ENCODE results near the gene AKAP6. TPM values are rescaled to one million over a fixed set of nuclear protein-coding genes. Genes with fewer than 3 reads are reported as not detected.

AKAP6 gene
- total RNA-seq, 1 donor from 2014 or later: 7.7 TPM

- no peaks in the 10 kb centered on the region for H3K9me3 ChIP-seq
- no peak for ATAC-seq
- no peak for DNase-seq
- intact Hi-C loops (cut with DNase I): no loop called here
- no peaks in the 10 kb centered on the region for H3K27me3 ChIP-seq
- H3K27ac ChIP-seq: no peak overlapping the region
- H3K4me1 ChIP-seq: no peaks in the 10 kb centered on the region
- TF ChIP-seq CTCF (IDR thresholded peaks at IDR 0.05): no peak
- H3K4me3 ChIP-seq: no peak overlapping the region
- no peaks in the 10 kb centered on the region for H3K36me3 ChIP-seq
These were observed 352.5 kb downstream of the AKAP6 start for GRCh38 chr14:32681598-32681997.

- Histone ChIP-seq H3K36me3 (no peaks in the 10 kb centered on the region), H3K9me3 (no peaks in the 10 kb centered on the region), H3K4me1 (no peaks in the 10 kb centered on the region), H3K27ac (no peak overlapping the region), H3K27me3 (no peaks in the 10 kb centered on the region), H3K4me3 (no peak overlapping the region)
- no peak for TF ChIP-seq CTCF (IDR thresholded peaks at IDR 0.05)
- DNase-seq: no peak
- no peak for ATAC-seq
- intact Hi-C loops (cut with DNase I): no loop called here
These were observed 353.1 kb downstream of the AKAP6 start for GRCh38 chr14:32682214-32682613.

- Histone ChIP-seq H3K27me3 (no peaks in the 10 kb centered on the region), H3K36me3 (no peaks in the 10 kb centered on the region), H3K4me3 (no peak overlapping the region), H3K9me3 (no peaks in the 10 kb centered on the region), H3K27ac (no peak overlapping the region), H3K4me1 (no peaks in the 10 kb centered on the region)
- DNase-seq (no peak), ATAC-seq (no peak)
- intact Hi-C loops (cut with DNase I): no loop called here
- TF ChIP-seq CTCF (IDR thresholded peaks at IDR 0.05): no peak
These were observed 354.6 kb downstream of the AKAP6 start for GRCh38 chr14:32683679-32684078.

GRCh38 chr14:32688941-32689340 is 359.8 kb downstream of the AKAP6 start:
- no peak for TF ChIP-seq CTCF (IDR thresholded peaks at IDR 0.05)
- no peaks in the 10 kb centered on the region for H3K27me3 ChIP-seq
- ATAC-seq: no peak
- H3K4me1 ChIP-seq: no peaks in the 10 kb centered on the region
- H3K27ac ChIP-seq: no peak overlapping the region
- DNase-seq: no peak
- H3K4me3 ChIP-seq: no peak overlapping the region
- intact Hi-C loops (cut with DNase I): no loop called here
- no peaks in the 10 kb centered on the region for H3K36me3 ChIP-seq
- H3K9me3 ChIP-seq: no peaks in the 10 kb centered on the region

GRCh38 chr14:32692441-32692840 is 363.3 kb downstream of the AKAP6 start:
- intact Hi-C loops (cut with DNase I): no loop called here
- H3K36me3 ChIP-seq: no peaks in the 10 kb centered on the region
- H3K27me3 ChIP-seq: no peaks in the 10 kb centered on the region
- no peak for ATAC-seq
- H3K4me1 ChIP-seq: no peaks in the 10 kb centered on the region
- no peak overlapping the region for H3K27ac ChIP-seq
- H3K9me3 ChIP-seq: no peaks in the 10 kb centered on the region
- no peak for DNase-seq
- H3K4me3 ChIP-seq: no peak overlapping the region
- TF ChIP-seq CTCF (IDR thresholded peaks at IDR 0.05): no peak

GRCh38 chr14:32693114-32693513 is 364.0 kb downstream of the AKAP6 start:
- H3K4me1 ChIP-seq: no peaks in the 10 kb centered on the region
- no peak overlapping the region for H3K4me3 ChIP-seq
- peak; percentile 36 for ATAC-seq
- no peak overlapping the region for H3K27ac ChIP-seq
- no peaks in the 10 kb centered on the region for H3K36me3 ChIP-seq
- no peak for DNase-seq
- intact Hi-C loops (cut with DNase I): no loop called here
- no peaks in the 10 kb centered on the region for H3K27me3 ChIP-seq
- no peak for TF ChIP-seq CTCF (IDR thresholded peaks at IDR 0.05)
- H3K9me3 ChIP-seq: no peaks in the 10 kb centered on the region
